Urothelium cell line (cell line): Measurements from ENCODE around the gene RPS6KA4.
"Not testable (repeated sequence)": the region's sequence is repeated elsewhere in the genome, so short reads cannot be mapped to it uniquely, and the experiment has no call there.

Experiments used
- DNase-seq: peaks from one replicate; pipeline ENCODE4 v3.0.0; 2011; ENCODE audit warnings: low spot score, mixed read lengths
- FAIRE-seq: peaks from 2 replicates; lab custom pipeline; 2011; peaks lifted over from hg19 to GRCh38; lab: Jason Lieb, UNC

Gene RPS6KA4

GRCh38 chr11:64358907-64359711 lies at the start of gene RPS6KA4:
TSS of gene RPS6KA4 (plus strand) at chr11:64359162. CDS start at chr11:64359236, 74 bp downstream.
- peak; percentile 92 for DNase-seq
- FAIRE-seq = no peak

GRCh38 chr11:64312947-64313346 lies 46.0 kb upstream of the RPS6KA4 start:
- DNase-seq = no peak
- FAIRE-seq = no peak

GRCh38 chr11:64313491-64314145 lies 45.3 kb upstream of the RPS6KA4 start:
- FAIRE-seq = no peak
- no peak for DNase-seq

- FAIRE-seq (no peak), DNase-seq (no peak)
These were observed 44.7 kb upstream of the RPS6KA4 start for GRCh38 chr11:64314146-64314804.

GRCh38 chr11:64314805-64315561 lies 44.0 kb upstream of the RPS6KA4 start:
- no peak for FAIRE-seq

GRCh38 chr11:64315667-64316526 lies 43.1 kb upstream of the RPS6KA4 start:
- FAIRE-seq, DNase-seq: not testable (repeated sequence)

More at GRCh38 chr11:64314805-64315561, 44.0 kb upstream of the RPS6KA4 start:
- DNase-seq = no peak

GRCh38 chr11:64316672-64317324 lies 42.2 kb upstream of the RPS6KA4 start:
- DNase-seq = no peak
- FAIRE-seq = no peak

GRCh38 chr11:64317325-64317960 lies 41.5 kb upstream of the RPS6KA4 start, which contains the start of gene TRMT112:
TSS of gene TRMT112 (minus strand) at chr11:64317559. CDS start at chr11:64317526, 33 bp downstream.
- DNase-seq (peak; percentile 90), FAIRE-seq (peak; percentile 86)

GRCh38 chr11:64317961-64318765 lies 40.8 kb upstream of the RPS6KA4 start, which contains the start of gene PRDX5:
TSS of gene PRDX5 (plus strand) at chr11:64318121. CDS start at chr11:64318216, 95 bp downstream.
- FAIRE-seq (peak; percentile 93), DNase-seq (peak; percentile 96)

GRCh38 chr11:64318766-64319761 lies 39.9 kb upstream of the RPS6KA4 start:
- FAIRE-seq = no peak
- DNase-seq = no peak

- FAIRE-seq = no peak
- DNase-seq = no peak
These were observed 38.4 kb upstream of the RPS6KA4 start for GRCh38 chr11:64320556-64320955.

- no peak for FAIRE-seq
These were observed 37.9 kb upstream of the RPS6KA4 start for GRCh38 chr11:64321026-64321425.

GRCh38 chr11:64321533-64321932 lies 37.4 kb upstream of the RPS6KA4 start:
- FAIRE-seq (peak; percentile 40), DNase-seq (peak; percentile 75)

More at GRCh38 chr11:64321026-64321425, 37.9 kb upstream of the RPS6KA4 start:
- no peak for DNase-seq

GRCh38 chr11:64322925-64323260 lies 36.1 kb upstream of the RPS6KA4 start:
- FAIRE-seq = no peak
- no peak for DNase-seq

- FAIRE-seq = no peak
- no peak for DNase-seq
These were observed 35.6 kb upstream of the RPS6KA4 start for GRCh38 chr11:64323373-64323772.

GRCh38 chr11:64323984-64324383 lies 35.0 kb upstream of the RPS6KA4 start:
- DNase-seq = not testable (repeated sequence)

More at GRCh38 chr11:64323984-64324383, 35.0 kb upstream of the RPS6KA4 start:
- FAIRE-seq = not testable (repeated sequence)
